GM18520 (cell line): ENCODE data around the gene GPT2.

ENCODE experiments used
- ATAC-seq: cut with Tn5 transposase; IDR thresholded peaks from one replicate; pipeline ENCODE4 v1.9.1; 2021; ENCODE audit not compliant: unreplicated experiment

GPT2 gene

GRCh38 chr16:46883690-46884512 lies at the start of gene GPT2:
GPT2 (plus strand) TSS chr16:46884362; CDS start chr16:46884716, 354 bp downstream.
- peak; percentile 99 for ATAC-seq

- ATAC-seq: no peak
These were observed 47.3 kb upstream of the GPT2 start for GRCh38 chr16:46836534-46837530.

- no peak for ATAC-seq
These were observed 44.1 kb upstream of the GPT2 start for GRCh38 chr16:46839986-46840443.

GRCh38 chr16:46842192-46842895 lies 41.8 kb upstream of the GPT2 start:
- no peak for ATAC-seq

GRCh38 chr16:46843898-46844642 lies 40.1 kb upstream of the GPT2 start:
- ATAC-seq: no peak

GRCh38 chr16:46844771-46845170 lies 39.4 kb upstream of the GPT2 start:
- no peak for ATAC-seq

GRCh38 chr16:46845952-46846351 lies 38.2 kb upstream of the GPT2 start:
- ATAC-seq: no peak

GRCh38 chr16:46848768-46849764 lies 35.1 kb upstream of the GPT2 start:
- no peak for ATAC-seq

- ATAC-seq: no peak
These were observed 33.3 kb upstream of the GPT2 start for GRCh38 chr16:46850619-46851555.

GRCh38 chr16:46852130-46852529 lies 32.0 kb upstream of the GPT2 start:
- no peak for ATAC-seq

- no peak for ATAC-seq
These were observed 30.3 kb upstream of the GPT2 start for GRCh38 chr16:46853713-46854443.

- no peak for ATAC-seq
These were observed 29.3 kb upstream of the GPT2 start for GRCh38 chr16:46854846-46855245.

- ATAC-seq: no peak
These were observed 28.8 kb upstream of the GPT2 start for GRCh38 chr16:46855389-46855788.

- no peak for ATAC-seq
These were observed 26.7 kb upstream of the GPT2 start for GRCh38 chr16:46857368-46857945.

GRCh38 chr16:46858151-46858550 lies 26.0 kb upstream of the GPT2 start:
- ATAC-seq: no peak

GRCh38 chr16:46859719-46860152 lies 24.4 kb upstream of the GPT2 start:
- ATAC-seq: no peak
